GM23248 (cell line): Measurements from ENCODE around the gene EML1.

Source experiments
- EZH2 ChIP-seq: fragments of 200-600 bp; sonication (generic); IDR thresholded peaks from 2 replicates; pipeline ENCODE4 v1.6.1; 2018; ENCODE audit warnings: antibody characterized with exemption, mild to moderate bottlenecking; ENCODE audit not compliant: insufficient read depth, poor library complexity, severe bottlenecking
- EZH2phosphoT487 ChIP-seq: fragments of 200-600 bp; sonication (generic); IDR thresholded peaks from 2 replicates; pipeline ENCODE4 v1.6.1; 2018; ENCODE audit warnings: antibody characterized with exemption, moderate library complexity, mild to moderate bottlenecking, low read depth; ENCODE audit not compliant: insufficient read depth

GRCh38 chr14:99772371-99773283, 20.6 kb upstream of the EML1 start:
- TF ChIP-seq EZH2, result no peak
- no peak for TF ChIP-seq EZH2phosphoT487
